NCI-H2081 treated with DMSO at 0.1 percent for 48 hours (cell line): ENCODE measurements around the gene ABLIM2.
A peak's percentile ranks its signal among the peaks of the same experiment; 100 is the strongest.

ENCODE experiments used
- DNase-seq: peaks from one replicate; lab custom pipeline; 2025; lab: John Stamatoyannopoulos, UW

The ABLIM2 gene

DNA sequence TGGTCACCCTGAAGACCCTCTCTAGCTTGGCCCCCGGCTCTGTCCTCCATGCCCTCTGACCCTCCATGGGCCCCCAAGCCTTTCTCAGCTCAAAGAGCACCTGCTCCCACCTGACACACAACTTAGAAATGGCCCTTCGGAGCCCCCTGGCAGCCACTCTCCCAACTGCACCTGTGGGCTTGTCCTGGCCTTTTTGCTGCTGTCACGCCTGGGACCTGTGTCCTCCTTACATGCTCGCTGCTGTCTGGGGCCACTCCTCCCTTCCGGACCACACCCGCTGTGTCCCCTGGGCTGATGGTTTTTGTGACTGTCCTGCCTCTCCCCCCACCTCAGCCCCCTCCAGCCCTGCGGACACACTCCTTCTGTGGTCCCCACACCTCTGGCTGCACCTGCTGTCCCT is 112.7 kb downstream of the ABLIM2 start:
- DNase-seq = no peak

DNA sequence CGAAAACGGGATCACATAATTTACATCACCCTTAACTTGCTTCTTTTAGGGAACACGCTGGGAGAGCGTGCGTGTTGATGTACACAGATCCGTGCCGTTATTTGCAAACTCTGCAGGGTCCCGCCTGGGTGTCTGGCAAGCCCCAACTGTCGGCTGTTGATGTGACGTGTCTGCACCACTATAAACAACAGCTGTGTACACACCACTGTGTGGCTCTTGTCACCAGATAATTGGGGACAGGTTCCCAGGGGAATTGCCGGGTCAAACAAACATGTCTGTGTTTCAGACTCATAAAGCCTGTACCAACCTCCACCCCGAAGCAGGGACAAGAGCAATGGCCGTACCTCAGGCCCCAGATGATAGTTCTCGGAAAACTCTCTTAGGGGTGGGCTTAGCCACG is 113.9 kb downstream of the ABLIM2 start:
- peak; percentile 99 for DNase-seq

GRCh38 chr4:8044244-8044643 is 114.4 kb downstream of the ABLIM2 start:
- no peak for DNase-seq

DNA sequence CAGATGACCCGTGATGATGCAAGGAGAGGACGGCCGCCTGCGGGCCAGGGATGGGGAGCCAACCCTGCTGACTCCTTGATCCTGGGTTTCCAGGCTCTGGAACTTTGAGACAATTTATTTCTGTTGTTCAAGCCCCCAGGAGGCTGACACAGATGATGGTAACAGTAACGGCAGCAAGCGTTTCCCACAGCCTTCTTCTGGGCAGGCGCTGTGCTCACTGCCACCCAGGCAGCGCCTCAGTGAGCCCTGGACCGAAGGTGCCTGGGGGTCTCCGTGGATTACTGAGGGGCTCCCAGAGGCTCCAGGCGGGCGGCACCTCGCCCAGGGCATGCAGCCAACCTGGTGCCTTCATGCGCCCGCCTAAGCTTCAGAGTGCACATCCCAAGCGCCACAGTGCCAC is 115.0 kb downstream of the ABLIM2 start:
- no peak for DNase-seq

DNA sequence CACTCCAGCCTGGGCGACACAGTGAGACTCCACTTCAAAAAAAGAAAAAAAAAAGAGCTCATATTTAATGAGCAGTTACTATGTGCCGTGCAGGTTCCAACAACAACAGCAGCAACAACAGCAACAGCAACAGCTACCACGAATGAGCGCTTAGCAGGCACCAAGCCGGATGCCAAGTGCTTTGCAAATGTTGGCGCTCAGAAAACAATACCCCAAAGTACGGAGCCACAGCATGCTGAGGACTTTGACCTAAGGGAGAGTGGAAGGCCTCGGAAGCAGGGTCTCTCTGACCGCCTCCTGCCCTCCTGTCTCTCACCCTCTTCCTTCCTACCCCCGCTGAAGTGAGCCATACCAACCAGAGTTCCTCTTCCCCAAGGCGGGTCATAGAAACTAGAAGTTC is 116.7 kb downstream of the ABLIM2 start:
- no peak for DNase-seq

GRCh38 chr4:8041172-8041571 is 117.4 kb downstream of the ABLIM2 start:
- no peak for DNase-seq

GRCh38 chr4:8040607-8041006 is 118.0 kb downstream of the ABLIM2 start:
- no peak for DNase-seq

- no peak for DNase-seq
These were observed 118.8 kb downstream of the ABLIM2 start for GRCh38 chr4:8039853-8040252.

GRCh38 chr4:8039290-8039689 is 119.3 kb downstream of the ABLIM2 start:
- peak; percentile 81 for DNase-seq

DNA sequence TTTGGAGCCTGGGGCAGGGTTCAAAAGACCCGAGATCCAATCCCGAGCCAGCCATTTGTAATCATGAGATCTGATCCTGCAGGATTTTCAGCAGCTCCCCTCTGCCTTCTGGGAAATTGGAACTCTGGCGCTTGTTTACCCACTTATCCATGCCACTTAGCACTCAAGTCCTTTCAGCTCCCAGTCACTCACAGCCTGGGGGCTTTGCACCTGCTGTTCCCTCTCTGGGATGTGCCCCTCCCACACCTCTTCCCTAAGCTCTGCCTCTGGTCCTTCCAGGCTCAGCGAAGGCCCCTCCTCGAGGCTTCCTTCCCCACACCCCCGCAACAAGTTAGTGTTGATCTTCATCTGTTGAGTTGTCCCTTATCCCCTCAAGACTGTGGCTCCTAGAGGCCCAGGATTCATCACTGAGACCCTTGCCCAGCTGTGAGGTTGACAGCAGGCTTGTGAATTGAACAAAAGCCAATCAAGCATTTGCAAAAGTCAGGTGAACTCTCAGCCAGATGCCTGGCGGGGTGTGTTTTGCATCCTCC is 119.8 kb downstream of the ABLIM2 start:
- peak; percentile 93 for DNase-seq

GRCh38 chr4:8038083-8038482 is 120.5 kb downstream of the ABLIM2 start:
- DNase-seq = no peak

DNA sequence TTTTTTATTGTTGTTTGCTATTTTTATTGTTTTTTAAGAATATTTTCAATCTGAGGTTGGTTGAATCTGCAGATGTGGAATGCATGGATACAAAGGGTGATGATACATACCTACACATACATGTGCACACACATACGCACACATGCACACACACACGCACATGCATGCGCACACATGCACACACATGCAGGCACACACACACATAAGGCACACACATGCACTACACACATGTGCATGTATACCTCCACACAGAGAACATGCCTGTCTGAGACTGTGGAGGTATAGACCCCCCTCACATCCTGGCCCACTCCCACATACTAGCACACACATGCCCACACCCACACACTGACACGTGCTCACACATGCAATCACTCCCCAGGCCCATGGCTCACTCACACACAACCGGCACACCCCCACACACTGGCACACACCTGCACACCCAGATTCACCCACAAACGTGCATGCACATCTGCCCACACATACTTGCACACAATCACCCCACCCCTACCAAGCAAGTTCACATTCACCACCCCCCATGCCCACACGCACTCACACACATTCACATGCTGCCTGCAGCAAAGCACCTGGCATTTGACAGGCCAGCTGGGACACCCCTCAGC is 121.4 kb downstream of the ABLIM2 start:
- no peak for DNase-seq

- no peak for DNase-seq
These were observed 123.2 kb downstream of the ABLIM2 start for GRCh38 chr4:8035371-8035780.

DNA sequence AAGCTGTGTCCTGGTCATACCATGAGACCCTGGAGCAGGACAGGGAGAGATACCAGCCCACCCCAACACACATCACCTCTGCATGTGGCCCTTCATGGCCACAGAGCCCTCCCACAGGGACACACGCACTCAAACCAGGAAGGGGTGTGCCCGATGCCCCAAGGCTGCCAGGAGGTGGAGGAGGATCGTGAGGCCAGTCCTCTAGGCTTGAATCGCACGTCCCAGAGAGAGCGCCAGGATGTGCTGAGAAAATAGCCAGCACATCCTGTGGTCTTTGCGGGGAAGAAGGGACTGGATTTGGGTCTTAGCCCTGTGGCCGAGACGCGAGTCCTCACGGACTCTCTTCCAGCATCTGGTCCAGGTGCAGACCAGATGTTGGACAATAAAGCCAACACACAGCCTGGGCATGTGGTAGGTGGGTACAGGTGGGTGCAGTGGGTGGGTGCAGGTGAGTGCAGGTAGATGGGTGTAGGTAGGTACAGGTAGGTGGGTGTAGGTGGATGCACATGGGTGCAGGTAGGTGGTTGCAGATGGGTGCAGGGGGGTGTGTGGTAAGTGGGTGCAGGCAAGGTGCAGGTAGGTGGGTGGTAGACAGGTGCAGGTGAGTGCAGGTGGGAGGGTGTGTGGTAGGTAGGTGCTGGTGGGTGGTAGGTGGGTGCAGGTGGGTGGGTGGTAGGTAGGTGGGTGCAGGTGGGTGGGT is 124.6 kb downstream of the ABLIM2 start:
- DNase-seq = no peak

DNA sequence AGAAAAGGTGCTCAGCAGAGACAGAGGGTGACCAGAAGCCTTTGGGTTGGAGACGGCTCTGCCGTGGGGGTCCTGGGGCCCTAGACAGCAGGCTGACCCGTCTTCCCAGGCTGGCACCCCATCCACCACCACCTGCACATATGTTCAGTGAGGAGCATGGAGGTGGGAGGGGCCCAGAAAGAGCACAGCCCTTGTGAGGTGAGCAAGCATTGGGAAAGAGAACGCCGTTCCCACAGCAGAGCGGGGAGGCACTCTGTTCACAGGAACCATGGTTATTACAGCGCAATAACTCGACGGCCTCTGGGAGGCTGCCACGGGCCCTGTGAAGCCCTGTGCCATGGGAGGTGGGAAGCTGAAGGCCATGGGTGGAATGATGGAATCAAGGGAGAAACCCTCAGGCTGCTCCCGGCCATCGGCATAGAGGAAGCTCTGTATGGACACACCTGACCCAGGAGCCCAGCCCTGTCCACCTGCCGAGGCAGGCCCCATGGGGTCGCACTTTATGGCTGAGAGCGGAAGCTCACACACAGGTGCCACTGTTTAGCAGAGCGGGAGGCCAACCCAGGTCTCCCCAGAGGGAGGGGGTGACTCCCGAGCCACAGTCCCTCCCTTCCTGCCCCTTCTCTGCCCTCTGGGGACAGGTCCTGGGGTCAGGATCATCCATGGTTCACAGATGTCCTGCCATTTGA is 125.4 kb downstream of the ABLIM2 start:
- DNase-seq = no peak

DNA sequence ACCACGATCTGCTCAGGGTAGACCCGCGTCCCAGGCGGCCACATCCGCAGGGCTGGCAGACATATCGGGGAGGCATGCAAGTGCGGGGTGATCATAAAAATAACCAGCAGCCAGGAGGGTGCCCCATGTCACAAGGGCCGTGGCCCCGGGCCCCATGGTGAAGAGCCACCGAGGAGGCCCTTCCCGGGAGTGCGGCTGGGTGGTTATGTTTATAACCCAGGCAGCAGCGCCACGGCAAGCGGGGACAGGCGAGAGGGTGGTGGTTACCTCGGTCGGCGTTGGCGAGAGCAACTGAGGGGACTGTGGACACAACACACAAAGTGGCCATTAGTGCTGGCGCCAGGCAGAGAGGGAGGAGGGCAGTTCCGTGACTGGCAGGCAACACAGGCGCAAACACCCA is 126.2 kb downstream of the ABLIM2 start:
- no peak for DNase-seq

- no peak for DNase-seq
These were observed 128.4 kb downstream of the ABLIM2 start for GRCh38 chr4:8030121-8030781.

DNA sequence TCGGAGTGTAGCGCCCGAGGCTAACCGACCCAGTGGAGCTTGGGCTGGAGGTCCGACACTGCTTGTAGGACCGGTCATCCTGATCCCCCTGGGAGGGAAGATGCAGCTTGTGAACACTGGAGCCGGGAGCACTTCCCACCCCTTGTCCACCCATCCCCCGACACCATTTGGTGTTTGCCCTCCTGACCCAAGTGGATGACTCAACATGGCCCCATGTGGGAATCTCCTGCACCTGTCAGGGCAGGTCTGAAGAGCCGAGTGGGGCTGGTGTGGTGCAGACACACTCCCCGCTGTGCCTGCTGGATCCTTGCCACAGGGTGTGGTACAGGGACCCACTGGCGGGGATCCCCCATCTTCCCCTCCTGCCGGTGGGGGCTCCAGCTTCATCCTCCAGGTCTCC is 128.9 kb downstream of the ABLIM2 start:
- DNase-seq = no peak

GRCh38 chr4:8028884-8029568 is 129.6 kb downstream of the ABLIM2 start:
- DNase-seq = no peak

- DNase-seq = no peak
These were observed 130.2 kb downstream of the ABLIM2 start for GRCh38 chr4:8028368-8028767.

DNA sequence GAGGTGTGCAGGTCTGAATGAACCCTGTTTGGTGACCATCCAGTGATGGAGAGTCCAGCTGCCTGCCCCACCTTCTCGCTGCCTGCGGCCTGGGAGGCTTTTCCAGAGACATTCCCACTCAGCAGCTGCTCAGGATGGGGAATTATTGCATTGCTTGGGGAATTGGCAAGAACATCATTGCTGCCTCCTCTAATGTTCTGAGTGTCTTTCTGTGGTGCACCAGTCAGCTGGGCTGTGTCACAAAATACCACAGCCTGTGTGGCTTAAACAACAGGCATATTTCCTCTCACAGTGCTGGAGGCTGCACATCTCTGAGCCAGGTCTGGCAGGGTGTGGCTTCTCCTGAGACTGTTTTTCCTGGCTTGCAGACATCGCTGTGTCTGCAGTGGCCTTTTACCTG is 132.2 kb downstream of the ABLIM2 start:
- no peak for DNase-seq

GRCh38 chr4:8025668-8026067 is 132.9 kb downstream of the ABLIM2 start:
- no peak for DNase-seq
